HG02763 (cell line): Measurements from ENCODE around the gene CTBP2.

Experiments
- ATAC-seq: cut with Tn5 transposase; IDR thresholded peaks from one replicate; pipeline ENCODE4 v1.9.1; 2021; ENCODE audit warnings: mild to moderate bottlenecking, moderate library complexity; ENCODE audit not compliant: unreplicated experiment

The CTBP2 gene

GRCh38 chr10:125127110-125127509 lies 33.3 kb downstream of the CTBP2 start:
- no peak for ATAC-seq

DNA sequence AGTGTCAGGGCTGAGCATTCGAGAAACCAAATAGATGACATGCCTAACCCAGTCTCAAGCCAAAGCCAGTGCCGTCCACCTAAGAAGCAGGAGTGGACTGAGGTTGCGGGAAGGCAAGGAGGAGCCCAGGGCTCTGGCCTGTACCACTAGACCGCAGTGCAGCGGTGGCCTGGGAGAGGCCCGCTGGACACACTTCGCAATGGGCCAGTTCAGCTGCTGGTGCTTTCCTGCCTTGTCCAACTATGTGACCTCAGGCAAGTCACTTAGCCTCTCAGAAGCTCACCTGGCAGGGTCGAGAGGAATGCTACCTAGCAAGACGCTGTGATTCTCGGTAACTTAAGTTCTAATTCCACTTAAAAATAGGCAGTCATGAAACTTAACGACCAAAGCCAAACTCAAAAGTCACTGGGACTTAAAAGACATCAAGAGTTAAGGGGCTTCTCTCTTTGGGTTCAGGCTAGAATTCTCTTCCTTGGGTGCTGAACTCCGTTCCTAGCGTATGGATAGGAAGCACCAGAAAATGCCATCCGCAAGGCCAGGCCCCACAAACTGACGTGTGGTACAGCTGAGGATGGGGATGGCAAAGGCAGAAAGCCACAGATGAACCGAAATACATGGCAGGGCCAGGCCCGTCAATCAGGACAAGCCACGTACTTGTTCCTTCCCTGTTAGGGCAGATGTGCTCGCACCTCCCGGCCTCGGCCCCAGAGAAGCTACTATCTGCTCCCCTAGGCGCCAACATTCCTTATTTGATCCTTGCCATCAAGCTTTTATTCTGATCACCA lies 34.2 kb downstream of the CTBP2 start:
- no peak for ATAC-seq

GRCh38 chr10:125124907-125125306 lies 35.5 kb downstream of the CTBP2 start:
- no peak for ATAC-seq

- no peak for ATAC-seq
These were observed 36.3 kb downstream of the CTBP2 start for GRCh38 chr10:125124115-125124487.

GRCh38 chr10:125123476-125124114 lies 36.8 kb downstream of the CTBP2 start:
- ATAC-seq = no peak

DNA sequence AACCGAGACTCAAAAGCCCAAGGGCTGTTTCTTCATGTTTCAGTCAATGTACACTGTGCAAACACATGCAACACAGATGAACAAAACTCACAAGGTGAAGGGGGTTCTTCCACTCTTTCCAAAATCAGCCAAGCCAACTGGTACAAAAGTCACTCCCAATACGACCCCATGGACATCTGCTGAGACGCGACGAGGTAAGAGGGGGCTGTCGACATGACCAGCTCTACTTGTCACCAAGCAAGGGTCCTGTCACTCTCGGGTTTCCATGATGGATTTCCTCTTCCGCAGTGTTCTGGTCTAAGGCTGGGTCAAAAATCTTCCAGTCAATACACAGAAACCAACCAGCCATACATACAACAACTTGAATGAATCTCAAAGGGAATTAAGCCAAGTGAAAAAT lies 37.8 kb downstream of the CTBP2 start:
- no peak for ATAC-seq

- no peak for ATAC-seq
These were observed 39.4 kb downstream of the CTBP2 start for GRCh38 chr10:125121003-125121402.

DNA sequence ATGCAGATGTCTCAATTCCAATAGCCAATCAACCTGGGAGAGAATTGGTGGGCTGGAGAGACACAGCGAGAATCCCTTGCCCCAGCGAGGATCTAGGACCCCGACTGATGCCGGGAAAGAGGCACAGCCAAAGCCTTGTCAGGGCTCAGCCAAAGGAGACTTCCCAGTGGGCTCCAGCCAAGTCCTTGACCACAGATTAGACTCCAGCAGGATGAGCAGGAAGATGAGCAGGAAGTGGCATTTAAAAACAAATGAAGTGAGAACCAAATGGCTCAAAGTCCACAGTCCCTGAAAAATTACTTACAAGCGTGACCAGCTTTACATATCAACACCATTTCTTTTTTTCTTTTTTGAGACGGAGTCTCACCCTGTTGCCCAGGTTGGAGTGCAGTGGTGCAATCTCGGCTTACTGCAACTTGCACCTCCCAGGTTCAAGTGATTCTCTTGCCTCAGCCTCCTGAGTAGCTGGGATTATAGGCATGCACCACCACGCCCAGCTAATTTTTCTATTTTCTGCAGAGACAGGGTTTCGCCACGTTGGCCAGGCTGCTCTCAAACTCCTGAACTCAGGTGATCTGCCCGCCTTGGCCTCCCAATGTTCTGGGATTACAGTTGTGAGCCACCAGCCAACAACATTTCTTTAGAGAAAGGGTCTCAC lies 40.2 kb downstream of the CTBP2 start:
- ATAC-seq = no peak

DNA sequence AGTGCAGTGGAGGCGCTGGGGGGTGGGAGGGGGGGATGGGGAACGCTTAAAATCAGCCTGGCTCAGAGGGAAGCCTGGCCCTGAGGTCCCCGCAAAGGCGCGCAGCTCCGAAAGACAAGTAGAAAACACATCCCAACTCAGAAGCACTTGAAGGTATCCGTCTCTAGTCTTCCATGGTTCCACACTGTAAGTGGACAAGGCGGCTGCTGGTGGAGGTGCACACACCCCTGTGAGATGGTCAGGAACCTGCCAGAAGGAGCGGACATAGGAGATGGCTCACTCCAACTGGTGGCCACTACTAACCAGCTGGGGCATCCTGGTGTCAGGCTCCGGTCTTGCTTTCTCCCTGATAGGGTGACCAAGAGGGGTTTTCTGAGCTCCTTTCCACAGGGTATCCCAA lies 41.7 kb downstream of the CTBP2 start:
- no peak for ATAC-seq

GRCh38 chr10:125118011-125118611 lies 42.3 kb downstream of the CTBP2 start:
- no peak for ATAC-seq

DNA sequence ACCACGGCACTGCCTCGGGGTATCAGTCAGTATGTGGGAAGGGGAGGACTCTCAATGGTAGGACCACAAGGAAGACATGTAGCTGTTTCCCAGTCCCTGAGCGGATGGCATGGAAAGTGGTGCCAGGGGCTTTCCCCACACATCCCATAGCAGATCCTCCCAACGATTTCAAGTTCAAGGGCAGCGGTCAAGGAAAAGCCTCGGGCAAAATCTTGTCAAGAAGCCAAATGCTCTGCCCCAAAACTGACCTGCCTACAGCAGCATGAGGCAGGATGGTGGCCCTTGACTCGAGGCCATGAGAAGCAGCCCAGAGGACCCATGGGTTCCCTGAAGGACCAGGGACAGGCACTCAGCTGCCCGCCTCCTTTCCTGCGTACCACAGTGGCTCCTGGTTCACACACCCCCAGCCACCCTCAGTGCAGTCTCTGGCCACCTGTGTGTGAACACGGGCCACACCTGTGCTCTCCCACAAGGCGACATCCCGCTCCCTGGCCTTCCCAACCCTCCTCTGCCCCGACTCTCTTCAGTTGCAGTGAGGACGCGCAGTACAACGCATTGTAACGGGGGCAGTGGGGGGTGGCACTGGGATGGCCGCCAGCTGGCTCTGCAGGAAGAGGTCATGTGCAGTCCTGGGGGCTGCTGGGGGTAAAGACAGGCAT lies 43.6 kb downstream of the CTBP2 start:
- ATAC-seq = no peak

DNA sequence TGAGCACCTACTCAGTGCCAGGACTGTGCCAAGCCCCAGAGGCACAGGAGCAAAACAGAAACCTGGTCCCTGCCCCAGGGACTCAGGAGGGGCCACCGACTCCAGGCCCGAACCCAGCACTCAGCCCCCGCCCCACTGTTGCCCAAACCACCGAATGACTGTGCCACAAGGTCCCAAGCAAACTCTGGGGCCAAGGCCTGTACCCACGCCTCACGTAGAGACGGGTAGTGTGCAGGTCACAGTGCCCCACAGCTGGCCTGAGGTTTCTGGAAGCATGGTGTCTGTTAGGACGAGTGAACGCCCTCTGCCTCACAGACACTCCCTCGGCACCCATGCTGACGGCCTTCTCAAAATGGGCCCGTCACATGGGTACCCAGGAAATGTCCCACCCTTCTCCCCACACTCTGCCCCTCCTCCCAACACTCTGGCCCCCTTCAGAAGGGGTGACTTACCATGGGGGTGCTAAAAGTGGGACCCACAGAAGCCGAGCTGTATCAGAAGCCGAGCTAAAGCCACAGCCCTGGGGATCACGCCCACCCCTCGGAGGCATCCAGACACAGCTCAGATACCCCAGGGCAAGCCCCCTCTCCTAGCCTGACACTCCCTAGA lies 44.2 kb downstream of the CTBP2 start:
- ATAC-seq = no peak

DNA sequence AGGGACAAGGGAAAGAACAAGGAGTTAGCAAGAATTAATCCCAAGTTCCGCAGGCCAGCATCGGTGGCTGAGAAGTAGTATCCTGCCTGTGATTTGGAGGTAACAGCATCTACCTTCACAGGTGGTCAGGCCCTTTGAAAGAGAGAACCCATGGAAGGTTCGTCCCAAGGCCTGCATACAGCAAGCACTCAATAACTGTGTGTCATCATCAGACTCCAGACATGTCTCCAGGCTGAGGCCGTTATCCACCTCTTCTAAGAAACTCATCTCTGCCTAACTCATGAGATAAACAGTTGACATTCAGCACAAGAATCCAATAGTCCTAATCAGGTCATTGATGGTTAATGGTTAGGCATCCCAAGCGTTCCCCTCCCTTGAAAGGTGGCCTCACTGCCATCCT lies 45.0 kb downstream of the CTBP2 start:
- ATAC-seq = no peak

DNA sequence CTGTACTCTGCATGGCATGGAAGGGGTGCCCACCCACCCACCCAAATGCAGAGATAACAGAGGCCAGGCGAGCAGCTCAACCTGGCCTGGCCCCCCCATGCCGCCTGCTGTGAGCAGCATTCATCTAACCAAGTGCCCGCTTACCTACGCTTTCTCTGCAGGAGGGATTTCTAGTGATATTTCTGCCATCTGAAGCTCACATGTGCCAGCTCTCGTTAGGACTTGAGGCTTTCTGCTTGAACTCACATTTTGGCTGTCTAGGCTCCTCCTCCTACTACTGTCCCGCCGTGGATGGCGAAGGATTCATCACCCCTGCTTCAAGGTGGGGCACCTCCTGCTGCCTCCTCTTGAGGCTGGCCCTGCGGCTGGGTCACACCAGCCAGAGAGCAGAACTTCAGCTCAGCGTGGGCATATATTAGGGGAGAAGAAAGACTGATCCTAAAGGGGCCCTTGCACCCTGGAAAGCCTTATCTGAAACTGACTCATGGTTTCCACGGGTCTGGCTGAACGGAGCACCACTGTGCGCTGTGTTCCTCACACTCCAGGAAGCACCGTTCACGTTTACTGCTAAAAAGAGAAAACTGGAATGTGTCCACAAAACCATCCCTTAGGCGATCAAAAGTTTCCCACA lies 45.5 kb downstream of the CTBP2 start:
- no peak for ATAC-seq

DNA sequence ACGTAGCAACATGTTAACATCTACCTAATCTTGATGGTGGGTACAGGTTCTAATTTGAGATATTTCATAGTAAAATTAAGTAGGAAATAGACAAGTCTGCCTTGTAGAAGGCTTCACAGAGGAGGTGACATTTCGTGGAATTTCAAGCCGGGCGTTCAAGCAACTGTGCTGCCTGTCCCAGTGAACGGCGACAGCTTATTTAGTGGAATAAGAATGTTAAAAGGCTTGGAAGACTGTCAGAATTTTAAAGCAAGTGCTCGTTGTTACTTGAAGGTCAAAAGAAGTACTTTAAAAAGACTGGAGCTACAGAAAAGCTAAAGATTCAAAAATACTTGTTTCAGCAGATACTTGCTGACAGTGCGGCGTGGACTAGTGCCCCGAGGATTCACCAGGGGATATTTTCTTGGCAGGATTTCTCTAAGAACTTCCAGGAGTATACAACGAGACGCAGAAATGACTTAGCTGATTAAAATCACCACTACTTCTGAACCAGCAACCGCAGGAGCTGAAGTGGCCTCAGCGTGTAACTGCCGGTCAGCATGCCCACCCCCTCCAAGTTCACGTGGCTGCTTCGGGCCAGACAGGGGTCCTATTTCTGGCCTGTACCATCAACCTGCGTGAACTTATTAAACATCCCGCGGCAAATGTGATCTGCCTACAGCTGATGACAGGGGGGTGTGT lies 46.5 kb downstream of the CTBP2 start:
- ATAC-seq = no peak

- no peak for ATAC-seq
These were observed 47.5 kb downstream of the CTBP2 start for GRCh38 chr10:125112697-125113494.

DNA sequence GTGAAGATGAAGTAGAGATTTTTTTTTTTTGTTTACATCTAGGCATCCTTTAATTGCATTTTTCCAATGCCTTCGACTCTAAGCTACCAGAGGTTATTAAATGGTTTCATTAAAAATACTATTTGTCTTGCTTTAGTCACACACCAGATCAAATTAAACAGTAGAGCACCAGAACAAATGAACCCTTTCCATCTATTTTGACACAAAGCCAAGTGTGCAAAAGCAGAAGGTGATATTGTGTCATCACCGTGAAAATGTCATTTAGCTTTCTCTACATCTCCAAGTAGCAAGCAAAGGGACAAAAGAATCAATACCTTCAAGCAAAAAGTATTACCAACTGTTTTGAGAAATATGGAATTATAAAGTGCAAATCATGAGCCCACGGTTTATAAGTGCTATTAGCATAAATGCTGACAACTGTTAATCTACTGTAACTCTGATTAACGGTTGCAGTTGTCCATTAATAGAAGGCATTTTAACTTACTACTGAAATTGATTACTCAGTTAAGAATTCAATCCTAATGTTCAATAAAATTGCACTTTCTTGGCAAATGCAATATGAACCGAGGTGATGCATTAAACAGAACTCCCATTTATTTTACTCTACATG lies 49.1 kb downstream of the CTBP2 start:
- ATAC-seq = no peak

GRCh38 chr10:125107965-125108580 lies 52.3 kb downstream of the CTBP2 start:
- no peak for ATAC-seq
